NCI-H345 treated with DMSO at 0.1 percent for 48 hours (cell line): Measurements from ENCODE around the gene ACO2.
"Not testable (repeated sequence)": the region's sequence is repeated elsewhere in the genome, so short reads cannot be mapped to it uniquely, and the experiment has no call there.

ENCODE experiments used
- DNase-seq: peaks from one replicate; lab custom pipeline; 2025; ENCODE audit not compliant: unreplicated experiment; lab: John Stamatoyannopoulos, UW

ACO2 gene

DNA sequence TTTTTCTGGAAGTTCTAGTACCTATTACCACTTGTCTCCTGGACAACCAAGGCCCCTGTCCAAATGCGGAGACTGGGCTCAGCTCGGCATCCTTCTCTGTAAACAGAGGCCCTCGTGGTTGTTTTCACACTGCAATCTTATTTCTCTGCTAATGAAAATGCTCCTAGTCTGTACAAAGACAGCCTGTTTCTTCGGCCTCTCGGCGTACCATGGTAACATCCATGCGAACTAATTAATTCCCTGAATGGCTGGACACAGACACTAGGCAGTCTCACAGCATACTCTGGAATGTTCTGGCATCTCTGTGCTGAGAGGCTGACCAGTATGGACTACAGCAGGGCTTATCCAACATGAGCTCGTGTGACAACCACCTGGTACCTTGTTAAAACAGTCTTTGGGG, 69.7 kb downstream of the ACO2 start:
- DNase-seq: no peak

DNA sequence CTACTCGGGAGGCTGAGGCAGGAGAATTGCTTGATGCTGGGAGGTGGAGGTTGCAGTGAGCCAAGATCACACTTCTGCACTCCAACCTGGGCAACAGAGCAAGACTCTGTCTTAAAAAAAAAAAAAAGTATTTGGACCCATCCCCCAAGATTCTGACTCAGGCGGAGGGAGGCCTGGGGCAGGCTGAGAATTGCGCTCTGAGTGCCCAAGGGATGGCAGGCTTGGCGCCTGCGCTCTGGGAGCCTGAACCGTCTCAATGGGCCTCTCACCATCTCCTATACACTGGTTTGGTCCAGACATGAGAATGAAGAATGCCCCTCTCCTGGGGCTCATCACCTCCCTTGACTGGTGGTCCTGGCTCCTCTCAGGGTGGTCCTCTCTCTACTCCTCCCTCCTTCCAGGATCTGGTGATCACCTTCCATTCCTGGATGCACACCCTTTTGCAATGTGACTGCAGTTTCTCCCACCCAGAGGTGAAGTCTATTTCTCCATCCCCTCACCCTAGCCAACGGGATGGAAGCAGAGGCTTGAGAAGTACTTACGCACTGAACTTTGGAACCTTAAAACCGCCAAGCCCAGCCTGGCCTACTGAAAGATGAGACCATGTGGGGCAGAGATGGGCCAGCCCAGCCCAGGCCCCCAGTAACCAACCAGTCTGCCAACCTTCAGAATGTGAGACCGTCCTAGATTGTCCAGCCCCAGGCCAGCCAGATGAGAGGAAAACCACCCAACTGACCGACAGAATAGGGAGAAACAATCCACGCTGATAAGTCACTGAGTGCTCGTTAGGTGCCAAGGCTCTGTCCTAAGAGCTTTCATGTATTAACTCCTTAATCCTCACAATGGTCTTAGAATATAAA, 70.5 kb downstream of the ACO2 start:
- no peak for DNase-seq

DNA sequence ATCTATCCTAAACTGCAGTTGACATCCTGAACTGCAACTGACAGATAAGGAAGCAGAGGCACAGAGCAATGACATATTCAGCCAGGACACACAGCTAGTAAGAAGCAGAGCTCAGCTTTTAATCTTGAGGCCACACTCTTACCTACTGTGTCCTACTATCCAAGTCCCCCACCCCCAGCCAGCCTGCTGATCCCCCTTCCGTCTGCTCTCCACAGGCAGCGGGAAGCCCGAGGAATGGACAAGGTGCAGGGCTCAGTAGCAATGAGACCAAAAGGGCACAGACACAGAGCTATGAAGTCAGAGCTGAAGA, 71.0 kb downstream of the ACO2 start:
- no peak for DNase-seq

DNA sequence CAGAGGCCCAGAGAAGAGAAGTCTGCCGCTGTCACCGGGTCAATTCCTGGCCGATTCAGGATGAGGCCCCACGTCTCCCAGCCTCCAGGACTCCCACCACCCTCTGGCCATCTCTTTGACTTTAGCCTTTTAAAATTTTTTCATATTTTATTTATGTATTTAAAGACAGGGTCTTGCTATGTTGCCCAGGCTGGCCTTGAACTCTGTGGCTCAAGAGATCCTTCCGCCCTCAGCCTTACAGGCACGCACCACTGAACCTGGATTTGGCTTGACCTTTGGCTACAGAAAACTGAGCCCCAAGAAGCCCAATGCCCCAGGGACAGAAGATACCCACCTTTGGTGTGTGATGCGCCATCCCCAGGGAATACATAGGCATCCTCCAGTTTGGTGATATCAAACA, 71.4 kb downstream of the ACO2 start:
- no peak for DNase-seq

DNA sequence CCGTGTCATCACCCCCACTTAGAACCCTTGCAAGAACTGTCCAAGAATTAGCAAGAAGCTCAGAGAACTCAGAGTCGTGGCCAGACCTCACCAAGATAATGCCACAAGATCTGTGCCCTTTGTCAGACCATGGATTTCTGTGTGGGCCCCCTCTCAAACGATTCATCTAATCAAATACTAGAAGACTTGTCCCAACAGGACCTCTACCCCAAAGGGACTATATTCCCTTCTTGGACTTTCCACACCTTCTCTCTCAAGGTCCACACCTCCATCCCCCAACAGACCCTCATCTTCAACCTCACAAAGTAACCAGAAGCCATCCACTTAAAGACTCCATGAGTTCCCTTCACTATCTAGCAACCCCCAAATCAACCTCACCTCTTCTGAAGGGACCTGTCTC, 72.6 kb downstream of the ACO2 start:
- DNase-seq: no peak

DNA sequence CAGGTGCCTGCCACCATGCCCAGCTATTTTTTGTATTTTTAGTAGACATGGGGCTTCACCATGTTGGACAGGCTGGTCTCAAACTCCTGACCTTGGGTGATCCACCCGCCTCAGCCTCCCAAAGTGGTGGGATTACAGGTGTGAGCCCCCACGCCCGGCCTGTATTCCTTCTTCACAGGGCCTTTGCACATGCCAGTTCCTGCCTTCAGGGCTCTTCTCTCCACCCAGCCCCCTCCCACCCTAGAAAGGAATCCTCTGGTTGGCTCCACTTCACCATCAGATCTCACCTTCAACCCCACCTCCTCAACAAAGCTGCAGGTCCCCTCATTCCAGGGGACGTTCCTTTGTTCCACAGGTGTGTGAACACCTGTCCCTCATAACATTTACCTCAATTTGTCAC, 73.3 kb downstream of the ACO2 start:
- DNase-seq: no peak

DNA sequence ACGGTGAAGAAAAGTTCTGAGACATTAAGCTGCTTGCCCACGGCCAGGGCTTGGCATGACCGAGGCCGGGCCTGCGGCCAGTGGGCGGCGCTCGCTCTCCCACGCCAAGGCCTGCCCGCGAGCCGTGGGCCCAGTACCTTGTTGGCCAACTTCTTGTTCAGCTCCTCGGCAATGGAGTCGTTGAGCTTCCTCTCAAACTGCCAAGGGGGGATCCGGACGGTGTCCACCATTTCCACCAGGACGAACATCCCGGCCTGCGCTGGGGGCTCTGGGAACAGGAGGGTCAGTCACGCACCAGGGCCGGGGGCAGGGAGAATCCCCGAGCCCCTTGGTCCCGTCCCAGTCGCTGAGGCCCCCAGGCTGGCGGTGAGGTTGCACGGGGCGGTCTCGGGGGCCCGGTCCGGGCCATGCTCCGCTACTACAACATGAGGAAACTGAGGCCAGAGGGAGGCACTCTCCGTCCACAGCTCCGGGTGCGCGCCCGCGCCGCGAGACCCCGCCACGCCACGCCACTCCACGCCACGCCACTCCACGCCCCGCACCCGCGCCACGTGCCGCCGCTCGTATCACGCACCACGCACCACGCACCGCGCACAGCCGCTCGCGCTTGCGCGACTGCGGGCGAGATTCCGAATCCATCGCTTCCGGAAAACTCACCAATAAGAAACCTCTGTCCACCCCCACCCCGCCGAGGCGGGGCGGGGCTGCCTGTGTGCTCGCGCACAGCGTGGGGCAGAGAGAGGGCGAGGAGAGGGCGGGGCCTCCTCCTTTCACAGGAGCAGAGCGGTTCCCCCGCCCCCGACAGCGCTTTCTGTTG, 75.1 kb downstream of the ACO2 start, which contains the start of gene POLR3H:
POLR3H (minus strand) TSS at position 617 of the 817 bp plus-strand sequence; CDS start at position 248, 369 bp downstream.
- peak; percentile 89 for DNase-seq

DNA sequence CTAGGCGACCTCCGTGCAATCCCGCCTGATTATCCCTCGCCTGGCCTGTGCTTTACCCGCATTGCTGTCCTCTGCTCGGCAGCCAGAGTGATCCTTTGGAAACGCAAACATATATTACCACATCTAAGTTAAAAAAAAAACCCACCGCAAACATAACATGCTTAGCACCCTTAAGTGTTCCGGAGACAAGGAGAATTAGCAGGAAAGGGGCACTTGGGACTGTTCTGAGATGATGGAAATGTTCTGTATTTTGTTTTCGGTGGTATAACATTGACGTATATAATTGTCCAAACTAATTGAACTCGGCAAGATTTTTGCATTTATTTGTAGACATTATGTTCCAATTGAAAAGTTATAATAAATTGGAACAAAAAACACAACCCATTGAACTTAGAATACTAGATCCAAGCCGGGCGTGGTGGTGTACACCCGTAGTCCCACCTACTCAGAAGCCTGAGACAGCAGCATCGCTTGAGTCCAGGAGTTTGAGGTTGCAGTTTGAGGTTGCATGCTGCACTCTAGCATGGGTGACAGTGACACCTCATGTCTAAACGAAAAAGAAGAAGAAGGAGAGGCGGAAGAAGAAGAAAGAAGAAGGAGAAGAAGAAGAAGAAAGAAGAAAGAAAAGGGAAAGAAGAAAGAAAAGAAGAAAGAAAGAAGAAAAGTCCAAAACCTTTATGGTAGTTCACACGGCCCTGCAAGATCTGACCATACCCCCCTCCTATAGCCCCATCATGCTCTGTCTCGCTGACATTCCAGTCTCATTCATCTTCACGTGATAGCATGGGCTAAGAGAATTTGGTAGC, 76.0 kb downstream of the ACO2 start:
- no peak for DNase-seq

DNA sequence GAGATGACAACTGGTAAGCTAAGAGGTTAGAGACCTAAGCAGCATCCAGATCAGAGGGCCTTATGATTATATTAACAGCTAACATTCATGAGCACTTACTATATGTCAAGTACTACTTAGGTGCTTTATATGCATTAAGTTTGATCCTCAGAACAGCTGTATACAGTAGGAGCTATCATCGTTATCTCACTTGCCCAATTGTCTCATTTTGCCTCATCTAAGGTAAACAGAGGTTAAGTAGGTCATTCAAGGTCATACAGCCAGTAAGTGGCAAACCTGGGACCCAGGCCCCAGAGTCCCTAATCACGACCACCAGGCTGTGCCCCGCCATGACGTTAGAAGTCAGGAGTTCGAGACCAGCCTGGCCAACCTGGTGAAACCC, 79.9 kb downstream of the ACO2 start:
- no peak for DNase-seq

DNA sequence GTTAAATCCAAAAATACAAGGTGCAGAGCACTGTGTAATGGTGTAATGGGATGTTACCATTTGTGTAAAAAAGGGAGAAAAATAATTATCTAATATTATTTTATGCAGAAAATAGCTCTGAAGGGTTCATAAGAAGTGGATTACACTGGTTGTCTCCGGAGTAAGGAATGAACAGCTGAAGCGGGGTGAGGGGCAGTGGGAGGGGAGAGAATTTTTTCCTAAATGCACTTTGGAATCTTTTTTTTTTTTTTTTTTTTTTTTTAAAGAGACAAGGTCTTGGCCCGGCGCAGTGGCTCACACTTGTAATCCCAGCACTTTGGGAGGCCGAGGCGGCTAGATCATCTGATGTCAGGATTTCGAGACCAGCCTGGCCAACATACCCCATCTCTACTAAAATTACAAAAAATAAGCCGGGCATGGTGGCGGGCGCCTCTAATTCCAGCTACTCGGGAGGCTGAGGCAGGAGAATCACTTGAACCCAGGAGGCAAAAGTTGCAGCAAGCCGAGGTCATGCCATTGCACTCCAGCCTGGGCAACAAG, 82.1 kb downstream of the ACO2 start:
- DNase-seq: no peak

DNA sequence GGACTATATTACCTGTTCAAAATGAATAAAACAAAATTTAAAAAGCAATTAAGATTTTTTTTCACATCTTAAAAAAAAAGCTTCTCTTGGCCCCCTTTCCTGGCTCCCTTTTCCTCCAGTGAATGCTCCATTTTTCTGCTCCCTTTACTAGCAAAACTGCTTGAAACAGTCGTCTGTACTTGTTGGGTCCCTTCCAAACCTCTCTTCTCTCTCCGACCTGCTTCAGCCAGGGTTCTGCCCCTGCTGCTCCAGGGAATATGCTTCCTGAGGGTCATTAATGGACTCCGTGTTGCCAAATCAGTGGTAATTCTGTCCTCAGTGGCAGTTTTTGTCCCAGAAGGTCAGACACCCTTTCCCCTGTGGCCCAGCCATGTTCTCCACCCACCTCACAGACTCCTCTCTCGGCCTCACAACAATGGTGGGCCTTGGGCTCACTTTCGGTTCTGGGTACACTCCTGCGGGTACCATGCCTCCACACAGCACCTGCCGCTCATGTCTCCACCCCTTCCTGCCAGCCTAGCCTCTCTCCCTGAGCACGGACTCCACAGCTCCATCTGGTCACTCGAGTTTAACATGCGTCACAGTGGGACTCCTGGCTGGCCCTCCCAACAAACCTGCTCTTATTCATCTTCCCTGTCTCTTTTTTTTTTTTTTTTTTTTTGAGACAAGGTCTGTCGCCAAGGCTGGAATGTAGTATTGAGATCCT, 83.1 kb downstream of the ACO2 start:
- DNase-seq: no peak

DNA sequence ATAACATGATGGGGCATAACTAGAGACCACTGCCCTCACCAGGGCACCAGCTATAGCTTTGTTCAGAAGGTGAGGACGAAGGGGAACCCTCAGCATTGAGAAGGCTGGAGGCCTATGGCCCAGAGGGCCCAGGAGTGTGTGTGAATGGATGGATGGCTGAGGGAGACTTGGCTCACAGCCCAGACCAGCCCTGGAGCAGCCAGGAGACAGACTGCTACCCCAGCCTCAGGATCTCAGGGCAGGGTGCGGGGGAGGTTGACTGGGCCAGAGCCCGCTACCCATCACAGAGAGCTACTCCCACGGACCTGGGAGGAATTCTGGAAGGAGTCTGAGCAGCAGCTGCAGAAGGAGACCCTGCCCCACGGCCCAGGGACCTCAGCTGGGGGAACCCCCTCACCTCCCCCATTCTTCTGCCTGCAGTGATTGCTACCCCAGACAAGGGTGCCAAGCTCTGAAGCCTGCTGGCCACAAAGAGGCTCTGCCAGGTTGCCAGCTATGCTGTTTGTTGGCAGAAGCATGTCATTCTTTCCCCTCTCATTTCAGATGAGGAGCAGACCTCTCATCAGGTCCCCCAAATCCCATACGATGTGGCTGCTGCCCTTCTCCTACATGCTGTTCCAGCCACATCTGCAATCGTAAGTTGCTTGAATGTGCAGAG, 86.5 kb downstream of the ACO2 start:
- DNase-seq: no peak

DNA sequence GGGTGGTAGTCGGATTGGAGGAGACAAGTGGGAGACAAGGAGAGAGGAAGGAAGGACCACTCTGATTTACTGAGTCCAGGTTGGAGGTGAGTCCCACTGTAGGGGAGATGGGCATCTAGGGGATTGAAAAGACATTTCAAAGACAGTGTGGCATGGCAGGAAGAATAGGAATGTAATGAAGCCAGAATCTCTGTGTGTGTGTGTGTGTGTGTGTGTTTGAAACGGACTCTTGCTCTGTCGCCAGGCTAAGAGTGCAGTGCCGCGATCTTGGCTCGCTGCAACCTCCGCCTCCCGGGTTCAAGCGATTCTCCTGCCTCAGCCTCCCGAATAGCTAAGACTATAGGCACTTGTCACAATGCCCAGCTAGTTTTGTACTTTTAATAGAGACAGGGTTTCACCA, 87.6 kb downstream of the ACO2 start:
- no peak for DNase-seq

DNA sequence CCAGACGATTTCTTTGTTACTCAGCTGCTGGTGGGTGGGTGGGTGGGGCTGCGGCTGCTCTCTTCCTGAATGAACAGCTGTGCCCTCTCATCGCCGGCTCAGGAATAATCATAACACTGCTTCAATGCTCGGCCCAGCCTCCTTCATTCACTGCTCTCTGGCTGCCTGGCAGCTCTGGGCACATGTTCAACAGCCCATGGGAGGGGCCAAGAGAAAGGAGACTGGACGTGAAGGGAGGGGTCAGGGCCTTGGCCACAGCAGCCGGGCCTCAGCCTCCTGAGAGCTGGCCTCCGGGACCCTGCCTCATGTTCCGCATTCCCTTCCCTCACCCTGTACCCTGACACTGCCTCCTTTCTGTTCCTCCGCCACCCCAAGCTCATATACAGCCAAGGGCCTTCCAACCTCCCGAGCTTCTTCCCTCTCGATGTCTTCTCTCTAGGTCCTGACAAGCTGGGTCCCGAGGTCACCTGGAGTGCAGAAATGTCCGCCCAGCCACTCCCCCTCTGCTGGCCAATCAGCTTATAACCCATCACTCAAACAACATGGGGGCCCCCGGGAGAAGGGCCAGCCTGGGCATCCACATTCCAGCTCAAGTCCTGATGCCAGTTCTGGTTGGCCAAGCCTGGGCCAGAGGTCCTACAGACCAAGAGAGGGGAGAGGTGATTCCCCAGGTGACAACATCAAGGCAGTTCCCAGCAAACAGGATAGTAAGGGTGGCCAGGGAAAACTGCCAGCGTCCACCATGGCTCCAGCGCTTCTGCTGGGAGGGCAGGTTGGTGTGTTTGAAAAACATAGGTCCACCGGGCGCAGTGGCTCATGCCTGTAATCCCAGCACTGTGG, 88.7 kb downstream of the ACO2 start:
- peak; percentile 38 for DNase-seq

DNA sequence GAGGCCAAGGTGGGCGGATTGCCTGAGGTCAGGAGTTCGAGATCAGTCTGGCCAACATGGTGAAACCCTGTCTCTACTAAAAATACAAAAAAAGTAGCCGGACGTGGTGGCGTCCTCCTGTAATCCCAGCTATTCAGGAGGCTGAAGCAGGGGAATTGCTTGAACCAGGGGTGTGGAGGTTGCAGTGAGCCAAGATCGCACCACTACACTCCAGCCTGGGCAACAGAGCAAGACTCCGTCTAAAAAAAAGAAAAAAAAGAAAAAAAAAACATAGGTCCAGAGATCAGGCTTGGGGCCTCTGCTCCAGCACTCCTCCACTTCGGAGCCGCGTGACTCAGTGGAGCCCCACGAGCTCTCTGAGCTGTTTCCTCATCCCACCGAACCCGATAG, 89.3 kb downstream of the ACO2 start:
- not testable (repeated sequence) for DNase-seq

DNA sequence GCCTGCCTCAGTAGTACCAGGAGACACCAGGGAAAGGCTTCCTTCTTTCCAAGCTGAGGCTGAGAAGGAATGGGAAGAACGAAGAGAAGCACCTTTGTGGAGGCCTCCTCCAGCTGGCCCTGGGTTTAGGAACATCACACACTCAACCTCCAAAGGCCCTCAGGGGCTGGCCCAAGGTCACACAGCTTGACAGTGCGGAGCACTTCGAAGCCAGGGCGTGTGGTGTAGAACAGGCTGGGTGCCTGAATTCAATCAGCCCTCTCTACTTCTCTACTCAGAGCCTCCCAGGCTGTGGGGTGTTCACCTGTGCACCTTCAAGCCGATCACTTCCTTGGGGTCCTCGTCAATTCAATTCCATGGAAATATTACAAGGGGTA, 91.2 kb downstream of the ACO2 start:
- DNase-seq: no peak

DNA sequence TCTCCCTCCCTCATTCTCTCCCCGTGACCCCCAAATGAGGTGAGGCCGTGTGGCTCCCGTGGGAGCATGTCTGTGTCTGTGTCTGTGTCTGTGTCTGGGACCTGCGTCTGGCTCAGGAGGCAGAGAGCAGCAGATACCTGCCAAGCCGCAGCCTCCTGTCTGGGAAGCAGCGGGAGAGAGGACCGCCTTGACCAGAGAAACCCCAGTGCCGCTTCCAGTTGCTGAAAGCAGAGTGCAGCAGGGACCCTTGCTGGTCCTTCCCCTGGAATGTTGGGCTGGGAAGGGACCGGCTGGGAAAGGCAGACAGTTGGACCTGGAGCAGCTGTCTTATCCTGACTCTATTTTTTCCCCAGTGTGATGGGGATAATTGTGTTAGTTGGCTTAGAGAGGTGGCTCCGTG, 92.4 kb downstream of the ACO2 start:
- DNase-seq: no peak

DNA sequence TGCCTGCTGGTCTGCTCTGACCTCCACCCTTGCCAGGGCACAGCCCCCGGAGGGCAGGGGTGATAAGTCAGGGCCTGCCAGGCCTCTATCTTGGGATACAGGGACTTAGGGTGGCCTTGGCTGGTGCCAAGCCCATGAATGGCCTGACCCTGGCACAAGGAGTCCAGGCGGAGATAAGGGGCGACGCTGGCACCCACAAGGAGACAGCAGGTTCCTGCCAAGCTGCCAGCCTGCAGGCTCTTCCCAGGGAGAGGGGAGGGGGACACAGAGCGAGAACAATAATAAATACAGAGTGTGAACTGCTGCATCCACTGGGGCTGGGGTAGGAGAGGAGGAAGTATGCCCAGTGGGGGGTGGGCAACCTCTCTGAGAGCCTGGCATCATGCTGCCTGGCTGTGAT, 92.9 kb downstream of the ACO2 start:
- DNase-seq: no peak

DNA sequence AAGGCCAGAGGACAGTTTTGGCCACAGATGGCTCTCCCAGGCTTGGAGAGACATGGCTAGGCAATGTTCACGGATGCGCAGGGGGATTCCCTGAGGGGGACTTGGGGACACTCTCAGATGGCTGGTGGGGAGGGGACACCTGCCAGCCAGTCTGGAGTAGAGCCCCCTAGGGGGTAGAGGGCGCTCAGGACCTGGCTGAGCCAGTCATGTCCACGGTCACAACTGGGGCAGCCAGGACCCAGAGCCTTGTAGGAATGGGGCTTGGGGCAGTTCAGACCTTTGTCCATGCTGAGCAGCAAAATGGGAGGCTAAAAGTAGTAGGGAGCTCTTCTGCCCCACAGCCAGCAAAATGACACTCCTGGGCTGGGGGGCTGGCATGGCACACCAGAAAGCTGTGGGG, 93.5 kb downstream of the ACO2 start:
- no peak for DNase-seq
